Tibial artery (tissue), 4 donors: ENCODE measurements around the gene COX20.

Experiments
- DNase-seq, 2 donors: peaks; one replicate each; pipeline ENCODE4 v3.0.0-alpha.2; 2019
- H3K27ac ChIP-seq, 2 donors: fragments of 200-600 bp; sonication (generic) in 1 of 2; 1 replicate in 1 of 2; 2 replicates in 1 of 2; pipeline ENCODE4 v1.5.1; 2018 to 2019; ENCODE audit warnings: mild to moderate bottlenecking in 1 of 2
- H3K27me3 ChIP-seq, 2 donors: fragments of 200-600 bp; sonication (generic) in 1 of 2; one replicate each; pipeline versions ENCODE4 v1.5.1 to v1.6.0; 2016 to 2019
- H3K36me3 ChIP-seq, 3 donors: fragments of 200-600 bp; sonication (generic) in 2 of 3; one replicate each; pipeline ENCODE4 v1.5.1; 2016 to 2019; ENCODE audit warnings: mild to moderate bottlenecking in 2 of 3
- H3K4me1 ChIP-seq, 4 donors: fragments of 200-600 bp; sonication (generic) in 2 of 4; 1 replicate in 3 of 4; 2 replicates in 1 of 4; pipeline ENCODE4 v1.5.1; 2016 to 2019
- H3K4me3 ChIP-seq, 2 donors: fragments of 200-600 bp; sonication (generic) in 1 of 2; 1 replicate in 1 of 2; 2 replicates in 1 of 2; pipeline ENCODE4 v1.5.1; 2018 to 2019; ENCODE audit warnings: mild to moderate bottlenecking in 2 of 2
- H3K9me3 ChIP-seq, 3 donors: fragments of 200-600 bp; sonication (generic) in 1 of 3; one replicate each; pipeline ENCODE4 v1.5.1; 2016 to 2019
- intact Hi-C: fragments of 100-400 bp; cut with DNase I; formaldehyde crosslinking; loops from one replicate; pipeline ENCODE4 v1.15.0; 2023; ENCODE audit warnings: low total_unique reads
- TF ChIP-seq, protein P1 (sequence below), 2 experiments: fragments of 200-600 bp in 1 of 2; fragments of 450-650 bp in 1 of 2; IDR thresholded peaks; one replicate each; pipeline ENCODE4 v1.5.1; 2017 to 2019; ENCODE audit warnings: antibody characterized with exemption in 2 of 2, mild to moderate bottlenecking in 1 of 2, moderate library complexity in 1 of 2

The COX20 gene

DNA sequence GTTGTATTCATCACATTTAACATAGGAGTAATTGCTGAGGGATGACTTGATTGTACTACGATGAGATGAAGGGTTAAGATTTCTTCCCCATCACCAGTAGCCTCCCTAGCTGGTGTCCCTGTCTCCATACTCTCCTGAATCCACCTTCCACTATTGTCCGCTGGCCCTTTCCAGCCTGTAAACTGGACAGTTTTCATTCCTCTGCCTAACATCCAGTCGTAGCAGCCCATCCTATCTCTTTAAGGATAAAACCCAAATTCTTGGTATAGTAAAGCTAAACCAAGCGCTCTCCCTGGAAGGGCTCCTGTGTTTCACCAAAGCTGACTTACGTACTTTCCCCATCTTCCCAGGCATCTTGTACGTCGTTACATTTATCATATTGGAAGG is 670 bp downstream of the COX20 start:
- H3K9me3 ChIP-seq = no peaks in the 10 kb centered on the region
- H3K27me3 ChIP-seq = no peaks in the 10 kb centered on the region
- peak overlapping the region; percentile 65 to 72 for H3K4me3 ChIP-seq
- H3K27ac ChIP-seq = peak overlapping the region; percentile 97 to 98
- H3K36me3 ChIP-seq = peaks cover 0 to 6% (median 4%) of the 10 kb centered on the region in 3 donors
- intact Hi-C loops = no loop called here
- TF ChIP-seq, protein P1, sequence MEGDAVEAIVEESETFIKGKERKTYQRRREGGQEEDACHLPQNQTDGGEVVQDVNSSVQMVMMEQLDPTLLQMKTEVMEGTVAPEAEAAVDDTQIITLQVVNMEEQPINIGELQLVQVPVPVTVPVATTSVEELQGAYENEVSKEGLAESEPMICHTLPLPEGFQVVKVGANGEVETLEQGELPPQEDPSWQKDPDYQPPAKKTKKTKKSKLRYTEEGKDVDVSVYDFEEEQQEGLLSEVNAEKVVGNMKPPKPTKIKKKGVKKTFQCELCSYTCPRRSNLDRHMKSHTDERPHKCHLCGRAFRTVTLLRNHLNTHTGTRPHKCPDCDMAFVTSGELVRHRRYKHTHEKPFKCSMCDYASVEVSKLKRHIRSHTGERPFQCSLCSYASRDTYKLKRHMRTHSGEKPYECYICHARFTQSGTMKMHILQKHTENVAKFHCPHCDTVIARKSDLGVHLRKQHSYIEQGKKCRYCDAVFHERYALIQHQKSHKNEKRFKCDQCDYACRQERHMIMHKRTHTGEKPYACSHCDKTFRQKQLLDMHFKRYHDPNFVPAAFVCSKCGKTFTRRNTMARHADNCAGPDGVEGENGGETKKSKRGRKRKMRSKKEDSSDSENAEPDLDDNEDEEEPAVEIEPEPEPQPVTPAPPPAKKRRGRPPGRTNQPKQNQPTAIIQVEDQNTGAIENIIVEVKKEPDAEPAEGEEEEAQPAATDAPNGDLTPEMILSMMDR (IDR thresholded peaks at IDR 0.05) = no peak
- H3K4me1 ChIP-seq = peaks cover 0 to 52% (median 29%) of the 10 kb centered on the region in 4 donors
- no peak for DNase-seq

DNA sequence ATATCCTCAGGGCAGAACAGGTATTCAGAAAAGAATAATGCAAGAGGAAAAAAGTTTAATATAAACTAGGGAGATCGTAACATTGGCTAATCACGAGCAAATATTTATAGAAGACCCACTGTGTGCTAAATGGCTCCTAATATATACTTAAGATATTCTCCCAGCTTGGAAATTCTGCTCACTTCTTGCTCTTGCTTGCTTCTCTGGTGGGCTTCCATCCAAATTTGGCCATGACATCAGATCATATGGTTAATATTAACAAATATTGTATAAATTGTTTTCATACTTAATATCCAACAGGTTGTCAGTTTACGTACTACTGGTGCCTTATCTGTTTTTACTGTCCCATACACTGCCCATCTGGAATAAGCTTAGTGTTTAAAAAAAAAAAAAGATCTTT is 1.1 kb downstream of the COX20 start:
- Histone ChIP-seq H3K4me3 (peak overlapping the region; percentile 65 to 72), H3K27ac (peak overlapping the region; percentile 97 to 98), H3K36me3 (peaks cover 0 to 8% (median 6%) of the 10 kb centered on the region in 3 donors), H3K9me3 (no peaks in the 10 kb centered on the region), H3K4me1 (peaks cover 0 to 57% (median 31%) of the 10 kb centered on the region in 4 donors), H3K27me3 (no peaks in the 10 kb centered on the region)
- no peak for DNase-seq
- TF ChIP-seq, protein P1 (IDR thresholded peaks at IDR 0.05) = no peak
- intact Hi-C loops = no loop called here

DNA sequence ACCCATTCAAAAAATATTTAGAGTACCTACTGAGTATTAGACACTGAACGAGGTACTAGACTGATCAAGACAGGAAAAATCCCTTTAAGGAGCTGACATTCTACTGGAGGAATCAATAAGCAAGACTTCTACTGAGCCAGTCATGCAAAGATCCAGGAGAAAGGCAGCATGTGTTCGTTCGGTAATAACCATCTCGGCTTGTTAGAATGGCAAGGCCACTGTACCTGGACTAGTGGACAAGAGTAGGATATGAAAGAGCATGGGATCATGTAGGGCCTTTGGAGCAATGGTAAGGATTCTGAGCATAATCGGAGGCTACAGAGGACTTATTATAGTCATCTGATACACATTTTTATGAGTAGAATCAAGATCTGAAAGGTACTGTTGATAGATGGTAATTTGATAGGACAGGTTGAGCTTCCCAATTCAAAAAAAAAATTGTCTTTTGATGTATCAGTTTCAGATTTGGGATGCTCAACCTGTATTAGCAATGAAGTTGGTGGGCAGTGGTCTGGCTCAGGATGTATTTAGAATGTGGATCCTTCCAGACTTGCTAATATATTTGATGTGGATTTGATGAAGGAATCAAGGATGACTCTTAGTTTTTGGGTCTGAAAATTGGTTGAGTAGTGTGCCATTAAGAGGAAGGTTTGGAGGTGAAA is 2.3 kb downstream of the COX20 start:
- no peak for DNase-seq
- Histone ChIP-seq H3K4me3 (peak overlapping the region in 1 of 2 donors; percentile 72), H3K9me3 (no peaks in the 10 kb centered on the region), H3K27ac (peak overlapping the region; percentile 97 to 98), H3K36me3 (peaks cover 9 to 15% (median 12%) of the 10 kb centered on the region in 3 donors), H3K4me1 (peaks cover 0 to 68% (median 32%) of the 10 kb centered on the region in 4 donors), H3K27me3 (no peaks in the 10 kb centered on the region)
- intact Hi-C loops = no loop called here
- TF ChIP-seq, protein P1 (IDR thresholded peaks at IDR 0.05) = no peak

DNA sequence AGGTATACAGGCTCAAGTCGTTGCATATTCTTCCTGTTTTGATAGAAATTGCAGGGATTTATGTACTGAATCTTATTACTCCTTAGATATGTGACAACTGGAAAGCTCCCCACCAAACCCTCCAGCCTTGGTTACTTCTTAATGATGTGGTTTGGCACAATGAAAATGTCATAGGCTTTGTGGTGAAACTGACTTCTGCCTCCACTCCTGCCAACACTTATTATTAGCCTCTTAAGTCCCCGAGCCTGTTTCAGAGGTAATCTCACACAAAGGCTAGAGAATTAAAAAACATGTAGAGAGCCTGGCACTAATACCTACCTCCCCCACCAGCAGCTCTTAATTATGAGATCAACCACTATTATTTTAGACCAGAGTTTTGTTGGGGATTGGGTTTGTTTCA is 4.2 kb downstream of the COX20 start:
- DNase-seq = no peak
- intact Hi-C loops = no loop called here
- no peak overlapping the region for H3K4me3 ChIP-seq
- peaks cover 0 to 69% (median 30%) of the 10 kb centered on the region in 4 donors for H3K4me1 ChIP-seq
- H3K27me3 ChIP-seq = no peaks in the 10 kb centered on the region
- TF ChIP-seq, protein P1 (IDR thresholded peaks at IDR 0.05) = no peak
- H3K27ac ChIP-seq = peak overlapping the region in 1 of 2 donors; percentile 16
- H3K36me3 ChIP-seq = peaks cover 28 to 34% (median 30%) of the 10 kb centered on the region in 3 donors
- no peaks in the 10 kb centered on the region for H3K9me3 ChIP-seq

DNA sequence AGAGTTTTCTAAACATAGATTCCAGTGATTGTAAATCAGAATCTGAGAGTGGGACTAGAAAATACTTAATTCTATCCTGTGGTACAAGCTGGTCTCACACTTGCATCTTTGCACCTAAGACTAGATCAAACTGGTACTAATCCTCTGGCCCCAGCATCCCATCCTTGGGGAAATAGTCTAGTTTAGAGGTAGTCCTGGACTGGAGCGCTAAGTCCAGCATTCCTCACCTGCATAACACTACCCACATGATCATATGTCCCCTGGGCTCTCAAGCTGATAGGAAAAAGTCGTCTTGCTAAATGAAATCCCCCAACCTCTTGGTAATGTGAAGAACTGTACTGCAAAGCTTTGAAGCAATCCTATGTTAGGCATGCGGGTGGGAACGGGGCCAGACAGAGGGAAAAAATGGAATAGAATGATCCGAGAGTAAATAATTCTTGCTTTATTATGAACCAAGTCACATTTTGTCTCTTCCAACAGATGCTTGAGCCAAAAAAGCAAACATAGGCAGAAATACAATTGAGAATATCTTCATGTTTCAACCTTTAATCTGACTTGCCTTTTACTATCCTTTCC is 4.8 kb downstream of the COX20 start:
- no peak overlapping the region for H3K4me3 ChIP-seq
- H3K36me3 ChIP-seq = peaks cover 34 to 40% (median 36%) of the 10 kb centered on the region in 3 donors
- TF ChIP-seq, protein P1 (IDR thresholded peaks at IDR 0.05) = no peak
- intact Hi-C loops = no loop called here
- H3K27me3 ChIP-seq = no peaks in the 10 kb centered on the region
- peaks cover 0 to 69% (median 30%) of the 10 kb centered on the region in 4 donors for H3K4me1 ChIP-seq
- DNase-seq = no peak
- no peaks in the 10 kb centered on the region for H3K9me3 ChIP-seq
- peak overlapping the region; percentile 1 to 16 for H3K27ac ChIP-seq
